Immature natural killer cell (primary cell): ENCODE data around the gene PTPRD. TPM values are rescaled to one million over a fixed set of nuclear protein-coding genes. Genes with fewer than 3 reads are reported as not detected.

Experiments used
- DNase-seq, 3 donors: peaks; one replicate each; pipeline ENCODE4 v3.0.0; 2022; ENCODE audit warnings: mixed read lengths in 1 of 3
- H3K27ac Mint-ChIP-seq, 6 donors: one replicate each; pipeline ENCODE4 v1.8.0; 2020; ENCODE audit warnings: mixed read lengths in 6 of 6, mild to moderate bottlenecking in 5 of 6, inconsistent platforms in 4 of 6, moderate library complexity in 3 of 6
- H3K27me3 Mint-ChIP-seq, 3 donors: one replicate each; pipeline ENCODE4 v1.8.0; 2020 to 2021; ENCODE audit warnings: low read depth in 3 of 3, mild to moderate bottlenecking in 3 of 3, mixed read lengths in 3 of 3, moderate library complexity in 3 of 3, inconsistent platforms in 1 of 3
- H3K36me3 Mint-ChIP-seq, 3 donors: one replicate each; pipeline ENCODE4 v1.8.0; 2020; ENCODE audit warnings: mixed read lengths in 3 of 3, inconsistent platforms in 2 of 3, mild to moderate bottlenecking in 2 of 3
- H3K4me1 Mint-ChIP-seq, 2 donors: one replicate each; pipeline ENCODE4 v1.8.0; 2020; ENCODE audit warnings: inconsistent platforms in 2 of 2, mild to moderate bottlenecking in 2 of 2, mixed read lengths in 2 of 2, moderate library complexity in 1 of 2
- H3K4me3 Mint-ChIP-seq, 5 donors: one replicate each; pipeline ENCODE4 v1.8.0; 2020; ENCODE audit warnings: mild to moderate bottlenecking in 5 of 5, mixed read lengths in 5 of 5, inconsistent platforms in 3 of 5, moderate library complexity in 3 of 5
- H3K9me3 Mint-ChIP-seq, 6 donors: one replicate each; pipeline ENCODE4 v1.8.0; 2020; ENCODE audit warnings: mild to moderate bottlenecking in 6 of 6, mixed read lengths in 6 of 6, inconsistent platforms in 4 of 6, moderate library complexity in 3 of 6
- polyA plus RNA-seq, 3 donors: library from polyadenylated mRNA; unstranded; fragments of 300-500 nt; fragmentation: Illumina TruSeq; gene quantifications; one replicate each; pipeline ENCODE4 v1.2.3, GENCODE V29; 2021

Gene PTPRD
- polyA plus RNA-seq, 3 donors from 2014 or later: not detected

DNA sequence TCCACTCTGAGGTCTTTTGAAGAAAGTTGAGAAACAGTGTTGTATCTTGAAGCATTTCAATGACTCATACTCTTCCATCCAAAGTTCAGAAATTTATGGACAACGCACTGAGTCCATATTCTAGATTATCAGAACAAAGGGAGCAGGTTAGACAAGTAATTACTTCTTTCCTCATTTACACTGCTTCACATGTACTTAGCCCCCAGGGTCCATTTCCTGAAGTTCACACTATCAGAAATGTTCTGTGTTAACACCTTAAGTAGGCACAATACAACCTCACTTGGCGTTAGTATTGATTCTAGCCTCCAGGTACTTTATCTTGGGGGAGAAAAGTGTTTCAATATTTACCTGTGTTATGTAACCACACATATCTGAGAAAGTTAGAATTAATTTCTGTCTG is 2325.3 kb downstream of the PTPRD start:
- H3K4me1 Mint-ChIP-seq: no peaks in the 10 kb centered on the region
- no peaks in the 10 kb centered on the region for H3K36me3 Mint-ChIP-seq

GRCh38 chr9:8284884-8285283 is 2327.9 kb downstream of the PTPRD start:
- no peak for DNase-seq
- Mint-ChIP-seq H3K27ac (no peak overlapping the region), H3K4me1 (no peaks in the 10 kb centered on the region), H3K9me3 (no peaks in the 10 kb centered on the region), H3K36me3 (no peaks in the 10 kb centered on the region), H3K4me3 (no peak overlapping the region), H3K27me3 (peaks cover 0 to 1% (median 0%) of the 10 kb centered on the region in 3 donors)

More for the DNA sequence above, 2325.3 kb downstream of the PTPRD start:
- peaks cover 0 to 1% (median 0%) of the 10 kb centered on the region in 3 donors for H3K27me3 Mint-ChIP-seq
- no peak overlapping the region for H3K4me3 Mint-ChIP-seq
- H3K27ac Mint-ChIP-seq: no peak overlapping the region
- no peaks in the 10 kb centered on the region for H3K9me3 Mint-ChIP-seq
- DNase-seq: no peak

- Mint-ChIP-seq H3K4me3 (no peak overlapping the region), H3K27ac (no peak overlapping the region), H3K36me3 (no peaks in the 10 kb centered on the region), H3K9me3 (no peaks in the 10 kb centered on the region), H3K27me3 (peaks cover 0 to 1% (median 0%) of the 10 kb centered on the region in 3 donors), H3K4me1 (no peaks in the 10 kb centered on the region)
- DNase-seq: no peak
Measured at GRCh38 chr9:8282535-8282934, 2330.3 kb downstream of the PTPRD start.

GRCh38 chr9:8280811-8281210 is 2332.0 kb downstream of the PTPRD start:
- no peak overlapping the region for H3K27ac Mint-ChIP-seq
- no peak overlapping the region for H3K4me3 Mint-ChIP-seq
- peaks cover 0 to 2% (median 0%) of the 10 kb centered on the region in 3 donors for H3K27me3 Mint-ChIP-seq
- peaks cover 0 to 7% (median 4%) of the 10 kb centered on the region in 3 donors for H3K36me3 Mint-ChIP-seq
- no peak for DNase-seq
- H3K9me3 Mint-ChIP-seq: peaks cover 3 to 11% (median 5%) of the 10 kb centered on the region in 6 donors
- no peaks in the 10 kb centered on the region for H3K4me1 Mint-ChIP-seq

- DNase-seq: no peak
- Mint-ChIP-seq H3K9me3 (peaks cover 3 to 12% (median 7%) of the 10 kb centered on the region in 6 donors), H3K4me3 (no peak overlapping the region), H3K4me1 (no peaks in the 10 kb centered on the region), H3K36me3 (peaks cover 0 to 7% (median 4%) of the 10 kb centered on the region in 3 donors), H3K27me3 (peaks cover 0 to 6% (median 0%) of the 10 kb centered on the region in 3 donors), H3K27ac (no peak overlapping the region)
Measured at GRCh38 chr9:8278048-8278447, 2334.8 kb downstream of the PTPRD start.

GRCh38 chr9:8270235-8270634 is 2342.6 kb downstream of the PTPRD start:
- Mint-ChIP-seq H3K27ac (no peak overlapping the region), H3K27me3 (peaks cover 0 to 5% (median 2%) of the 10 kb centered on the region in 3 donors), H3K9me3 (peaks cover 0 to 6% (median 0%) of the 10 kb centered on the region in 6 donors), H3K4me1 (no peaks in the 10 kb centered on the region), H3K4me3 (no peak overlapping the region), H3K36me3 (no peaks in the 10 kb centered on the region)
- DNase-seq: no peak

DNA sequence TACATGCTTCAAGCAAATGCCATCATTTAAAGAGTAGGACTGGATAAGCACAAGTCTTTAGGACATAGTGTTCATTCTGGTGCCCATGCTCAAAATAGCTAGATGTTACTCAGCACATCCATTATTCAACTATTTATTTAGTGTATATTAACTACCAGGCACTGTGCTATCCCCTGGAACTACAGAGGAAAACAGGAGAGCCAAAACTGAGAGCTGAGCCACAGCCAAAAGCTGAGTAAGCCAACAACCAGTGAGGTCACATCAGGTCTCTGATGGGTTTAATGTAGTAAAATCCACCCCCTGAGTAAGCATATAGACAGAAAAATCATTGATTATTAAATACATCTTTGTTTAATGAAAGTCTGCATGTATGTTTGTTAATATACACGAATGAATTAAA is 2343.9 kb downstream of the PTPRD start:
- Mint-ChIP-seq H3K27ac (no peak overlapping the region), H3K4me3 (no peak overlapping the region), H3K9me3 (no peaks in the 10 kb centered on the region), H3K4me1 (no peaks in the 10 kb centered on the region), H3K27me3 (peaks cover 0 to 2% (median 2%) of the 10 kb centered on the region in 3 donors), H3K36me3 (no peaks in the 10 kb centered on the region)
- DNase-seq: no peak

GRCh38 chr9:8268216-8268878 is 2344.5 kb downstream of the PTPRD start:
- Mint-ChIP-seq H3K4me1 (no peaks in the 10 kb centered on the region), H3K9me3 (no peaks in the 10 kb centered on the region), H3K4me3 (no peak overlapping the region), H3K27ac (no peak overlapping the region), H3K27me3 (peaks cover 0 to 2% (median 2%) of the 10 kb centered on the region in 3 donors), H3K36me3 (no peaks in the 10 kb centered on the region)
- no peak for DNase-seq

- Mint-ChIP-seq H3K36me3 (no peaks in the 10 kb centered on the region), H3K27ac (no peak overlapping the region), H3K4me1 (no peaks in the 10 kb centered on the region), H3K9me3 (no peaks in the 10 kb centered on the region), H3K4me3 (no peak overlapping the region), H3K27me3 (peaks cover 0 to 2% (median 2%) of the 10 kb centered on the region in 3 donors)
- no peak for DNase-seq
Measured at GRCh38 chr9:8267636-8268035, 2345.2 kb downstream of the PTPRD start.

GRCh38 chr9:8266861-8267260 is 2345.9 kb downstream of the PTPRD start:
- Mint-ChIP-seq H3K4me3 (no peak overlapping the region), H3K9me3 (no peaks in the 10 kb centered on the region), H3K4me1 (no peaks in the 10 kb centered on the region), H3K36me3 (no peaks in the 10 kb centered on the region), H3K27ac (no peak overlapping the region), H3K27me3 (peaks cover 0 to 2% (median 2%) of the 10 kb centered on the region in 3 donors)
- DNase-seq: no peak

- H3K36me3 Mint-ChIP-seq: no peaks in the 10 kb centered on the region
- no peak overlapping the region for H3K27ac Mint-ChIP-seq
- peaks cover 0 to 2% (median 0%) of the 10 kb centered on the region in 3 donors for H3K27me3 Mint-ChIP-seq
- no peak for DNase-seq
- H3K4me3 Mint-ChIP-seq: no peak overlapping the region
- H3K9me3 Mint-ChIP-seq: no peaks in the 10 kb centered on the region
- H3K4me1 Mint-ChIP-seq: no peaks in the 10 kb centered on the region
Measured at GRCh38 chr9:8265281-8265680, 2347.5 kb downstream of the PTPRD start.
